H1 (cell line): ENCODE measurements around the gene MPND. TPM values are rescaled to one million over a fixed set of nuclear protein-coding genes. Genes with fewer than 3 reads are reported as not detected.
A peak's percentile ranks its signal among the peaks of the same experiment; 100 is the strongest.

Source experiments
- CTCF ChIA-PET: fragments of 300-600 bp; sonication (Branson Sonifier 250); formaldehyde crosslinking; loops from one replicate; lab custom pipeline; 2021; ENCODE audit not compliant: partially characterized antibody; lab: Charles Lee
- POLR2A ChIA-PET: fragments of 300-600 bp; sonication (Branson Sonifier 250); formaldehyde crosslinking; loops from one replicate; lab custom pipeline; 2021; ENCODE audit warnings: inconsistent platforms; ENCODE audit not compliant: partially characterized antibody; lab: Charles Lee
- DNase-seq, 2 experiments: peaks; one replicate each; pipeline versions ENCODE4 v3.0.0 to v3.0.0-alpha.2; 2010 to 2022; ENCODE audit warnings: low spot score in 2 of 2, low read depth in 1 of 2, mixed read lengths in 1 of 2
- FAIRE-seq: peaks from 2 replicates; lab custom pipeline; 2011; peaks lifted over from hg19 to GRCh38; lab: Jason Lieb, UNC
- H2AFZ ChIP-seq: 2 replicates; pipeline ENCODE4 v1.8.1; 2012; ENCODE audit warnings: low read length, inconsistent platforms
- H2AK5ac ChIP-seq: 2 replicates; pipeline ENCODE4 v1.6.1; 2013; ENCODE audit warnings: low read depth, low read length
- H2BK120ac ChIP-seq: replicated peaks from 2 replicates; pipeline ENCODE3; 2013; ENCODE audit warnings: low read depth, low read length, inconsistent platforms
- H2BK12ac ChIP-seq: 2 replicates; pipeline ENCODE4 v1.6.1; 2013; ENCODE audit warnings: low read depth, low read length
- H2BK15ac ChIP-seq: 2 replicates; pipeline ENCODE4 v1.6.1; 2013; ENCODE audit warnings: low read length
- H2BK20ac ChIP-seq: 2 replicates; pipeline ENCODE4 v1.6.1; 2013; ENCODE audit warnings: low read length
- H2BK5ac ChIP-seq: 2 replicates; pipeline ENCODE4 v1.6.1; 2013; ENCODE audit warnings: low read depth, low read length
- H3K14ac ChIP-seq: 2 replicates; pipeline ENCODE4 v1.6.1; 2013; ENCODE audit warnings: inconsistent platforms; ENCODE audit not compliant: insufficient read length
- H3K18ac ChIP-seq: 2 replicates; pipeline ENCODE4 v1.6.1; 2013; ENCODE audit warnings: low read length; ENCODE audit errors: extremely low read depth
- H3K23ac ChIP-seq: 2 replicates; pipeline ENCODE4 v1.6.1; 2013; ENCODE audit warnings: inconsistent platforms; ENCODE audit not compliant: insufficient read length
- H3K23me2 ChIP-seq: 2 replicates; pipeline ENCODE4 v1.6.1; 2013; ENCODE audit warnings: low read depth, low read length
- H3K27ac ChIP-seq: 2 replicates; pipeline ENCODE4 v1.6.1; 2011; ENCODE audit warnings: low read depth, low read length, inconsistent platforms
- H3K27me3 ChIP-seq, 4 experiments: replicated peaks in 1 of 4; 1 replicate in 1 of 4; 2 replicates in 3 of 4; pipeline versions ENCODE4 v1.6.1 to v1.8.1; 2011 to 2013; ENCODE audit warnings: low read length in 3 of 4, mild to moderate bottlenecking in 3 of 4, inconsistent platforms in 2 of 4, mixed read lengths in 2 of 4, moderate library complexity in 1 of 4; ENCODE audit not compliant: control insufficient read depth in 3 of 4, insufficient read depth in 3 of 4; ENCODE audit errors: extremely low read depth in 1 of 4
- H3K36me3 ChIP-seq, 4 experiments: 2 replicates each; pipeline versions ENCODE4 v1.6.1 to v1.8.1; 2011 to 2013; ENCODE audit warnings: mild to moderate bottlenecking in 4 of 4, low read length in 3 of 4, moderate library complexity in 2 of 4, control low read depth in 1 of 4, inconsistent platforms in 1 of 4; ENCODE audit not compliant: insufficient read depth in 4 of 4, control insufficient read depth in 2 of 4
- H3K4ac ChIP-seq: replicated peaks from 2 replicates; pipeline ENCODE3; 2013; ENCODE audit warnings: low read length, low read depth, mixed read lengths, inconsistent platforms; ENCODE audit not compliant: insufficient read length
- H3K4me1 ChIP-seq, 4 experiments: replicated peaks in 1 of 4; 1 replicate in 1 of 4; 2 replicates in 3 of 4; pipeline versions ENCODE4 v1.6.1 to v1.8.1; 2011 to 2013; ENCODE audit warnings: low read length in 3 of 4, inconsistent platforms in 2 of 4, mixed read lengths in 1 of 4; ENCODE audit not compliant: insufficient read depth in 4 of 4, control insufficient read depth in 3 of 4
- H3K4me2 ChIP-seq, 2 experiments: 2 replicates each; pipeline versions ENCODE4 v1.6.1 to v1.8.1; 2011 to 2013; ENCODE audit warnings: low read depth in 2 of 2, low read length in 2 of 2, control low read depth in 1 of 2, inconsistent platforms in 1 of 2, mild to moderate bottlenecking in 1 of 2; ENCODE audit not compliant: insufficient read depth in 1 of 2
- H3K4me3 ChIP-seq, 4 experiments: fragments of 200-600, 300-600 bp in 1 of 4; sonication (generic), shearing (Covaris generic), sonication (Bioruptor Twin) in 1 of 4; 2 replicates each; pipeline versions ENCODE4 v1.5.1 to v1.8.1; 2011 to 2016; ENCODE audit warnings: low read length in 4 of 4, low read depth in 3 of 4, control low read depth in 2 of 4, inconsistent platforms in 2 of 4, mild to moderate bottlenecking in 2 of 4, mixed read lengths in 1 of 4, moderate library complexity in 1 of 4; ENCODE audit not compliant: insufficient read depth in 2 of 4; ENCODE audit errors: extremely low read depth in 1 of 4
- H3K56ac ChIP-seq: replicated peaks from 2 replicates; pipeline ENCODE3; 2013; ENCODE audit warnings: low read depth, mild to moderate bottlenecking, mixed read lengths, low read length, inconsistent platforms; ENCODE audit not compliant: insufficient read length
- H3K79me1 ChIP-seq: 2 replicates; pipeline ENCODE4 v1.6.1; 2013; ENCODE audit warnings: low read depth, low read length, control low read depth
- H3K79me2 ChIP-seq, 2 experiments: 2 replicates each; pipeline versions ENCODE4 v1.6.1 to v1.8.1; 2012 to 2013; ENCODE audit warnings: low read length in 2 of 2, mild to moderate bottlenecking in 2 of 2, inconsistent platforms in 1 of 2; ENCODE audit not compliant: insufficient read depth in 2 of 2, control insufficient read depth in 1 of 2
- H3K9ac ChIP-seq, 4 experiments: replicated peaks in 1 of 4; 1 replicate in 1 of 4; 2 replicates in 3 of 4; pipeline versions ENCODE4 v1.6.1 to v1.8.1; 2011 to 2013; ENCODE audit warnings: low read depth in 3 of 4, low read length in 3 of 4, control low read depth in 2 of 4, mild to moderate bottlenecking in 2 of 4, moderate library complexity in 2 of 4, inconsistent platforms in 1 of 4; ENCODE audit errors: extremely low read depth in 1 of 4
- H3K9me3 ChIP-seq, 2 experiments: 2 replicates each; pipeline versions ENCODE4 v1.6.1 to v1.8.1; 2012 to 2013; ENCODE audit warnings: mild to moderate bottlenecking in 2 of 2, moderate library complexity in 2 of 2, control low read depth in 1 of 2, inconsistent platforms in 1 of 2, low read depth in 1 of 2, low read length in 1 of 2, mixed read lengths in 1 of 2; ENCODE audit not compliant: insufficient read depth in 2 of 2
- H4K20me1 ChIP-seq, 2 experiments: replicated peaks in 1 of 2; 2 replicates each; pipeline versions ENCODE3 to v1.8.1; 2011 to 2013; ENCODE audit warnings: inconsistent platforms in 2 of 2, low read length in 2 of 2, mild to moderate bottlenecking in 1 of 2; ENCODE audit not compliant: insufficient read depth in 2 of 2, control insufficient read depth in 1 of 2
- H4K5ac ChIP-seq: 2 replicates; pipeline ENCODE4 v1.6.1; 2013; ENCODE audit warnings: low read length, low read depth, mixed read lengths, inconsistent platforms; ENCODE audit not compliant: insufficient read length
- H4K8ac ChIP-seq: 2 replicates; pipeline ENCODE4 v1.8.0; 2013; ENCODE audit warnings: mild to moderate bottlenecking, moderate library complexity, low read length, inconsistent platforms; ENCODE audit not compliant: insufficient read depth; ENCODE audit errors: extremely low read depth
- H4K91ac ChIP-seq: replicated peaks from 2 replicates; pipeline ENCODE3; 2013; ENCODE audit warnings: low read length, mixed read lengths, inconsistent platforms; ENCODE audit not compliant: insufficient read length
- ATF2 ChIP-seq: IDR thresholded peaks from 2 replicates; pipeline ENCODE4 v1.6.1; 2012; ENCODE audit warnings: low read length, inconsistent platforms
- EP300 ChIP-seq, 2 experiments: IDR thresholded peaks; 1 replicate in 1 of 2; 2 replicates in 1 of 2; pipeline ENCODE4 v1.6.1; 2011 to 2012; ENCODE audit warnings: low read depth in 2 of 2, low read length in 2 of 2, mild to moderate bottlenecking in 2 of 2, borderline replicate concordance in 1 of 2, inconsistent platforms in 1 of 2, moderate library complexity in 1 of 2
- EZH2 ChIP-seq: fragments of 200-600 bp; sonication (generic); IDR thresholded peaks from 2 replicates; pipeline ENCODE4 v1.7.1; 2012; ENCODE audit warnings: low read depth, mild to moderate bottlenecking, moderate library complexity, low read length, inconsistent platforms; ENCODE audit not compliant: severe bottlenecking
- HDAC6 ChIP-seq: IDR thresholded peaks from one replicate; pipeline ENCODE4 v1.7.1; 2012; ENCODE audit warnings: low read depth, mild to moderate bottlenecking, inconsistent platforms, low read length, moderate library complexity
- POU5F1 ChIP-seq: IDR thresholded peaks from 2 replicates; pipeline ENCODE4 v1.6.1; 2011; ENCODE audit warnings: low read depth, mild to moderate bottlenecking, low read length, moderate library complexity
- SIN3A ChIP-seq, 2 experiments: IDR thresholded peaks in 1 of 2; conservative IDR thresholded peaks in 1 of 2; 2 replicates each; pipeline ENCODE4 v1.6.1; 2011 to 2012; ENCODE audit warnings: low read length in 2 of 2, improper control_type of control experiment in 1 of 2, low read depth in 1 of 2, mild to moderate bottlenecking in 1 of 2
- WGBS, 2 experiments: shearing (Covaris generic) in 1 of 2; methylation state at CpG; one replicate each; pipeline versions ENCODE4 v1.1.6 to v1.1.7; 2013 to 2015; ENCODE audit warnings: low lambda C conversion rate in 2 of 2, mixed read lengths in 2 of 2, inconsistent platforms in 1 of 2, low coverage in 1 of 2, missing lambda C conversion rate in 1 of 2; ENCODE audit not compliant: insufficient replicate concordance in 2 of 2, insufficient coverage in 1 of 2, insufficient read length in 1 of 2; ENCODE audit errors: extremely low coverage in 1 of 2, missing lambda C conversion rate in 1 of 2; 5-methylcytosine and 5-hydroxymethylcytosine counted together
- polyA plus RNA-seq, 7 experiments: library from polyadenylated mRNA; depleted of rRNA in 3 of 7; stranded (reverse) in 5 of 7; unstranded in 2 of 7; fragments of >200 nt in 5 of 7; fragments of 200-250 nt in 2 of 7; gene quantifications; 1 replicate in 5 of 7; 2 replicates in 1 of 7; 4 replicates in 1 of 7; pipeline versions ENCODE4 v1.2.1 to v1.2.3, GENCODE V29; 2011 to 2013; ENCODE audit warnings: missing spikeins in 2 of 7, mixed read lengths in 2 of 7
- total RNA-seq: library from RNA; stranded (reverse); fragmentation: NEBNext Ultra II Directional; extraction: Animal tissue kit (Norgen Biotek cat#: 25700); gene quantifications from 2 replicates; pipeline ENCODE4 v1.2.1, GENCODE V29; 2021
- TF ChIP-seq, protein P1 (sequence below): IDR thresholded peaks from 2 replicates; pipeline ENCODE4 v1.6.1; 2011; ENCODE audit warnings: low read depth, mild to moderate bottlenecking, low read length; ENCODE audit not compliant: insufficient read depth

The MPND gene
- total and polyA plus RNA-seq, 2 of the 8 experiments (the other 6 are each of a cell fraction or from before 2014, with no cell fraction given): 22.9 to 27.7 TPM

DNA sequence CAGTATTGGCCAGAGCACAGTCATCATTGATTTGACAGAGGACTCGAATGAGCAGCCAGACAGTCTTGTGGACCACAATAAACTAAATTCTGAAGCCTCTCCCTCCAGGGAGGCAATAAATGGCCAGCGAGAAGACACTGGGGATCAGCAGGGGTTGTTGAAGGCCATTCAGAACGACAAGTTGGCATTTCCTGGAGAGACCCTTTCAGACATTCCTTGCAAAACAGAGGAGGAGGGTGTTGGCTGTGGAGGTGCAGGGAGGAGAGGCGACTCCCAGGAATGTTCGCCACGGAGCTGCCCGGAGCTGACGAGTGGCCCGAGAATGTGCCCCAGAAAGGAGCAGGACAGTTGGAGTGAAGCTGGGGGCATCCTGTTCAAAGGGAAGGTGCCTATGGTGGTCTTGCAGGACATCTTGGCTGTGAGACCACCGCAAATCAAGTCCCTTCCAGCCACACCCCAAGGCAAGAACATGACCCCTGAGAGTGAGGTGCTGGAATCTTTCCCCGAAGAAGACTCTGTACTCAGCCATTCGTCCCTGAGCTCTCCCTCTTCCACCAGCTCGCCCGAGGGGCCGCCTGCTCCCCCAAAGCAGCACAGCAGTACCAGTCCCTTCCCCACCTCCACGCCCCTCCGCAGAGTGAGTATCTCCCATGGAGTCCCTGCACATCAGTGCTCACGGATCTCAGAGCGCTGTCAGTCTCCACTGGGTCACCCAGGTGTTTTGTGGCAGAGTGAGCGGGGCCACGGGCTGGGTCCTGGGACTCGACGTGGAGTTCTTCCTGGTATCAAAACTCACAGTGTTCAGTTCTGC lies 66.0 kb downstream of the MPND start:
- Histone ChIP-seq H3K9me3 (no peaks in the 10 kb centered on the region), H3K27ac (peak overlapping the region; percentile 80), H2BK120ac (no peak overlapping the region), H3K4me2 (peak overlapping the region; percentile 48 to 66), H2AFZ (no peak overlapping the region), H3K4me3 (peak overlapping the region in 3 of 4 experiments; percentile 11 to 44 (median 19); a peak in 5 of 8 replicates), H2AK5ac (peak overlapping the region; percentile 32), H3K27me3 (no peaks in the 10 kb centered on the region), H4K8ac (peak overlapping the region; percentile 81; the same call in 1 of the 2 replicates), H4K20me1 (peaks cover 22 to 24% of the 10 kb centered on the region in 2 experiments), H3K36me3 (peaks cover 18 to 71% (median 37%) of the 10 kb centered on the region in 4 experiments), H4K5ac (peak overlapping the region; percentile 57), H3K4me1 (peaks cover 6 to 25% (median 14%) of the 10 kb centered on the region in 4 experiments), H3K79me1 (peaks cover 11% of the 10 kb centered on the region), H3K14ac (no peak overlapping the region), H2BK5ac (peak overlapping the region; percentile 97), H2BK20ac (peak overlapping the region; percentile 91), H3K23me2 (no peaks in the 10 kb centered on the region), H2BK12ac (peak overlapping the region; percentile 88), H3K79me2 (peaks cover 25 to 94% of the 10 kb centered on the region in 2 experiments), H3K4ac (peak overlapping the region; percentile 49), H3K9ac (peak overlapping the region in 2 of 4 experiments; percentile 39 to 42; a peak in 3 of 7 replicates), H3K18ac (peak overlapping the region; percentile 89; the same call in 1 of the 2 replicates), H3K23ac (no peak overlapping the region), H3K56ac (no peak overlapping the region), H2BK15ac (peak overlapping the region; percentile 34; the same call in 1 of the 2 replicates), H4K91ac (peak overlapping the region; percentile 97)
- ChIA-PET POLR2A (interaction anchor here (0.6 to 58.1 kb wide), 24 partner anchors 10 to 1282 kb away, joined by 3 to 1590 read pairs (median 4); partner anchors contain the start of genes CHAF1A, DPP9, MPND and SH3GL1), CTCF (interaction anchor here (0.6 to 1.6 kb wide), 6 partner anchors 9 to 131 kb away, joined by 3 to 5 read pairs (median 3); partner anchors contain the start of gene LRG1)
- FAIRE-seq (peak; percentile 91), DNase-seq (peak; percentile 73 to 87)
- WGBS, 2 experiments: 60% methylated on average over 23 of the region's 23 CpGs; no CpG with 5 or more reads in 1 of the 2 experiments
- TF ChIP-seq, protein P1, sequence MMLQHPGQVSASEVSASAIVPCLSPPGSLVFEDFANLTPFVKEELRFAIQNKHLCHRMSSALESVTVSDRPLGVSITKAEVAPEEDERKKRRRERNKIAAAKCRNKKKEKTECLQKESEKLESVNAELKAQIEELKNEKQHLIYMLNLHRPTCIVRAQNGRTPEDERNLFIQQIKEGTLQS: no peak
- TF ChIP-seq EZH2 (no peak), POU5F1 (no peak), ATF2 (peak; percentile 64), HDAC6 (no peak), EP300 (IDR thresholded peaks at IDR 0.05; ENCODE audit: borderline replicate concordance in 1 of 2, low read depth in 2 of 2, low read length in 2 of 2) (peak in 1 of 2 experiments; percentile 92; a peak in 1 of 3 replicates), SIN3A (conservative IDR thresholded peaks at IDR 0.05 in 1 of 2, IDR thresholded peaks at IDR 0.05 in 1 of 2; ENCODE audit: low read depth in 1 of 2, low read length in 2 of 2) (peak in 1 of 2 experiments; percentile 67; a peak in 2 of 4 replicates)
